GM12873 (cell line): ENCODE measurements around the gene SOCS3.

Source experiments
- TF ChIP-seq, protein P1 (sequence below): IDR thresholded peaks from 2 replicates; pipeline ENCODE4 v1.5.1; 2012; ENCODE audit warnings: low read depth, mild to moderate bottlenecking, moderate library complexity, low read length, control low read depth; ENCODE audit not compliant: insufficient read depth; ENCODE audit errors: missing control alignments

SOCS3 gene

DNA sequence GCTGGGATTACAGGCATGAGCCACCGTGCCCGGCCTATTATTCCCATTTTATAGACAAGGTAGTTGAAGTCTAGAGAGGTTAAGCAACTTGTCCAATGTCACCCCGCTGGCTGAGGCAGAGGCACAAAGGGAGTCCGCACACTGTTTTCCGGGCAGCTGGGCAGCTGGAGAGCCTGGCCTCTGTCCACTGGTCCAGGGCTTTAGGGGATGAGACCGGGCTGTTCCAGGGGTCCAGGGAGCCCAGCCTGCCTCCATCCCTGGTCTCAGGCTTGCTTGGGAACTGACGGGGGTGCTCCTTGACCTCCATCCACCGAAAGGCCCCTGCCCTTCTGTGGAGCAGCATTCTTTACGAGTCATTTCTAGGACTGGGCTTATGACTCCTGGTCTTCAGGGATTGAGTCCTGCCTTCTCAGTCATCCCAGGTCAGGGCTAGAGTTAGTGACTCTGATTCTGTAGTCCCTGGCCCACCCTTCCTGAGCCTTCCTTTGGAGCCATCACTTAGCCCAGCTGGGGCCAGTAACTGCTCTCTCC lies 37.5 kb downstream of the SOCS3 start:
- TF ChIP-seq, protein P1, sequence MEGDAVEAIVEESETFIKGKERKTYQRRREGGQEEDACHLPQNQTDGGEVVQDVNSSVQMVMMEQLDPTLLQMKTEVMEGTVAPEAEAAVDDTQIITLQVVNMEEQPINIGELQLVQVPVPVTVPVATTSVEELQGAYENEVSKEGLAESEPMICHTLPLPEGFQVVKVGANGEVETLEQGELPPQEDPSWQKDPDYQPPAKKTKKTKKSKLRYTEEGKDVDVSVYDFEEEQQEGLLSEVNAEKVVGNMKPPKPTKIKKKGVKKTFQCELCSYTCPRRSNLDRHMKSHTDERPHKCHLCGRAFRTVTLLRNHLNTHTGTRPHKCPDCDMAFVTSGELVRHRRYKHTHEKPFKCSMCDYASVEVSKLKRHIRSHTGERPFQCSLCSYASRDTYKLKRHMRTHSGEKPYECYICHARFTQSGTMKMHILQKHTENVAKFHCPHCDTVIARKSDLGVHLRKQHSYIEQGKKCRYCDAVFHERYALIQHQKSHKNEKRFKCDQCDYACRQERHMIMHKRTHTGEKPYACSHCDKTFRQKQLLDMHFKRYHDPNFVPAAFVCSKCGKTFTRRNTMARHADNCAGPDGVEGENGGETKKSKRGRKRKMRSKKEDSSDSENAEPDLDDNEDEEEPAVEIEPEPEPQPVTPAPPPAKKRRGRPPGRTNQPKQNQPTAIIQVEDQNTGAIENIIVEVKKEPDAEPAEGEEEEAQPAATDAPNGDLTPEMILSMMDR = no peak

DNA sequence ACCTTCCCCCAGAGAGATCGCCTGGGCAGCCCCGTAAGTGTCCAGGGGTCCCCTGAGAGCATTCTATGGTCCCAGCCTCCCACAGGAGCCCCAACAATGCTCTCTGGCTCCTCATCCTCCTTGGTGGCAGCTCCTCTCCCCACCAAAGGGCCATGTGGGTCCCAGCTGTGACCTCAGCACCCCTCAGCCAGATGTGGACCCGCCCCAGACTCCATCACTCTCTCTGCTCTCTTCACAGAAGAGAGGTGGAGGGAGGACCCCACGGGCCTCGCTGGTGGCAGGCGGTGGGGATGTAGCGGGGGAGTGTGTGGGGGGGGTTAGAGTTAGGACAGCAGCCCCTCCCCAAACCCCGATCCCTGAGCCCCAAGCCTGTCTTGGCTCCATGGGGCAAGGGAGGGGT lies 41.0 kb downstream of the SOCS3 start:
- TF ChIP-seq, protein P1 = no peak

DNA sequence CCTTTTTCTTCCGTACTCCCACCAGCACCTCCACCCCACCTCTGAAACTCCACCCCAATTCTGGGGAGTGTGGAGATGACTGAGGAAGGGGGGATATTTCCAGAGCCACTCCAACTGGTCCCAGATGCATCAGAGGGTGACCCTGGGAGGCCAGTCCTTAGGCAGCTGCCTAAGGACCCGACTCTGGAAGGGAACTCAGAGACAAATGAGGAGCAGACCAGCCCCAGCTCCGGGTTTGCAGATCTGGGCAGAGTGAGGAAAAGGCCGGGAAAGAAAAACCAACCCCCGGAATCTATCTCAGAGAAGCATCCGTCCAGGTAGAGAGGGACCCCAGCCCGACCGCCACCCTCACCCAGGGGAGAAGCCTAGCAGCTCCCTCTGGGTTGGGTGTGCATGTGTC lies 41.5 kb downstream of the SOCS3 start:
- TF ChIP-seq, protein P1 = no peak

DNA sequence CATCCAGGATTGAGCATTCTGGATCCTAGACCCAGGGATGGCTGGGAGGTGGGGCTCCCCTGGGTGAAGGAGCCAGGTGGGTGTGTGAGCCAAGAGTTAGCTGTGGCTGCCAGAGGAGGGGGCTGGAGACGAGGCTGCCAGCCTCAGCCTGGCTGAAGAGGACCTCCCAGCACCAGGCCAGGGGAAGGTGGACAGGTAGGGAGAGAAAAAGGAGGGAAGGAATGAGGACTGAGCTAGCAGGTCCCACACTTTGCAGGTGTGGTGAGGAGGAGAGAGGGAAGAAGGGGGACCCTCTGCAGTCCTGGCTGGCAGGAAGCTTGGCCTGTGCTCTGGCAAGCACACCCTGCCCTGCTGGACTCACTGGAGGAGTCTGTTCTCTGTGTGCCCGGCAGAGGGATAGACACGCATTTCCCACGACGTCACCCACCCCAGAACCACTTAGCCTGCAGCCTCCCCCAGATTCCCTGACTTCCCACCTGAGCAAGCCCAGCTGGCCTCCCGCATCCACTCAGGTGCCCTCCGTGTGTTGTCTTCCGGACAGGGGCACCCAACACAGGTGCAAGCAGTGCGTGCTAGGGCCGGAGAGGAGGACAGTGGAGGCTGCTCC lies 42.0 kb downstream of the SOCS3 start:
- TF ChIP-seq, protein P1 = no peak

DNA sequence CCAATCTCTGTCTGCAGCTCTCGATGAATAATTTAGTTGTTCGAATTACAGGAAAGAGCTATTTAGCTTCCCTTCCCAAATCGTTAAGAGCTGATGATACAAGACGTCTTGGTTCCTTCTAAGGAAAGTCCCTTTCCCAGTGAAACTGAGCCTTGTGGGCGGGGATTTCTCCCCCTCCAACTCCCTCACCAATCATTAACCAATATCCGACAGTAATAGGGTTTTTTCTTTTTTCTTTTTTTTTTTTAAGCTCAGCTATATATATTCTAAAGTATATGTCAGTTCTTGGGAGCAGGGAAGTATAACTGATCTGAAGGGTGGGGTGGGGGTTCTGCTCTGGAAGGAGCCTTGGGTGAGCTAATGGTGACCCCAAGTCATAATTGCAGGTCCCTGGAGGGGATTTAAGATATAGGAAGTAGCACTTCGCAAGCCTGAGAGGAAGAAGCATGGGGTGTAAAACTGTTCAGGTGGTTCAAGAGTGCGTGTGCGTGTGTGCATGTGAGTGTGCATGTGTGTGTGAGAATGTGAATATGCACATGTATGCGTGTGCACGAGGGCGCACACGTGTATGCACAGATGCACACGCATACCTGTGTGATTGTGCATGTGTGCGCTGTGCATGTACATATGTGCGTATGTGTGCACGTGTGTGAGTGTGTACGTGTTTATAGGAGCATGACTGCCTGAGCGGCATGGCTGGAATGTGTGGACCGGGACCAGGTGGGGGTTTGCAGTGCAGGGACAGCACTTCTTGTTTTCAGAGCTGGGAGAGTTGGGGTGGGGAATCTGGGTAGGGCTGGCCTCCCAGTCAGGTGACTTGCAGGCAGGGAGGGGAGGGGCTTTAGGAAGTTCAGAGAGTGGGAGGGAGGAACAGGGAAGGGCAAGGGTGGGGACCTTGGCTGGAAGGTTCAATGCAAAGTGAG lies 42.7 kb downstream of the SOCS3 start:
- TF ChIP-seq, protein P1 = no peak

DNA sequence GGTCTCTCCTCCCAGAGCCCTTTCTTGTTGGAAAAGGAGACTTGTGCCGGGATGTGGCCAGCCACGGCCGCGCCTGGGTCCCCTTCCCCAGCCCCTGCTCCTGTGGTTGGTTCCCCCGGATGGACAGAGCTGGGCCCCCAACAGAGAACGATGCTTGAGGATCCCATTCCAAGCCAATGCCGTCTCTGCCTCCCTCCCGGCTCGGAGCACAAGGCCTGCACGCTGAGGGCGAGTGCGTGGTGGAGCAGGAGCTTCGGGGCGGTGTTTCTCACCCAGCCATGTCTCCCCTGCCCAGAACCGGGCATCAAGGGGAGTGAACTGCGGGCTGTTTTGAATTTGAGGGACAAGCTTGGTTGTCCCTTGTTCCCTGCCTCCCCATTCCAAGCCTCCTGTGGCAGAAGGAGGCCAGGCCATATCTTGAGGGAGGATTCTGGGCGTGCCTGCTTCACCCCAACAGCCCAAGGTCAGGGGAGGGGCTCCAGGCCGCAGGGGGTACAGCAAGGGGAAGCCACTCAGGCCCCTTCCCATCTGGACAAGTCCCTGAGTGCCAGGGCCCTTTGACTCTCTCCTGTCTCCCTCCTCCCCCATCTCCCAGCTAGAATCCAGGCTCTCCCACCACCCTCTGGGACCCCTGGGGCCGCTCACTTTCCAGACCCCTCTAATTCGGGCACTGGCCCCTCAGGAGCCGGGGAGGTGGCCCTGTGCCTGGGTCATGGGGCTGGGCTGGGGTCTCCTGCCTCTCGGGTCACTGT lies 43.6 kb downstream of the SOCS3 start:
- TF ChIP-seq, protein P1 = no peak
